ENCODE results near the gene PRKCB.
"Not testable (repeated sequence)": the region's sequence is repeated elsewhere in the genome, so short reads cannot be mapped to it uniquely, and the experiment has no call there.

PRKCB gene

GRCh38 chr16:24191876-24192402 is 356.2 kb downstream of the PRKCB start:
- no peak for DNase-seq

GRCh38 chr16:24195221-24195620 is 359.4 kb downstream of the PRKCB start:
- no peak for DNase-seq

- no peak for DNase-seq
Measured at GRCh38 chr16:24198807-24199533, 363.2 kb downstream of the PRKCB start.

GRCh38 chr16:24203675-24204074 is 367.9 kb downstream of the PRKCB start:
- no peak for DNase-seq

GRCh38 chr16:24204150-24204665 is 368.4 kb downstream of the PRKCB start:
- DNase-seq: no peak

- no peak for DNase-seq
Measured at GRCh38 chr16:24206926-24207325, 371.1 kb downstream of the PRKCB start.

GRCh38 chr16:24208710-24209109 is 372.9 kb downstream of the PRKCB start:
- DNase-seq: no peak

- no peak for DNase-seq
Measured at GRCh38 chr16:24214992-24215391, 379.2 kb downstream of the PRKCB start.

GRCh38 chr16:24216961-24217360 is 381.2 kb downstream of the PRKCB start:
- DNase-seq: no peak

GRCh38 chr16:24217461-24217860 is 381.7 kb downstream of the PRKCB start:
- no peak for DNase-seq

GRCh38 chr16:24218299-24218698 is 382.5 kb downstream of the PRKCB start:
- DNase-seq: no peak

- DNase-seq: no peak
Measured at GRCh38 chr16:24221219-24221618, 385.4 kb downstream of the PRKCB start.

- DNase-seq: no peak
Measured at GRCh38 chr16:24228514-24228913, 392.7 kb downstream of the PRKCB start.

- DNase-seq: no peak
Measured at GRCh38 chr16:24232936-24233335, 397.2 kb downstream of the PRKCB start.

- DNase-seq: no peak
Measured at GRCh38 chr16:24234737-24235136, 399.0 kb downstream of the PRKCB start.

- DNase-seq: no peak
Measured at GRCh38 chr16:24235806-24236205, 400.0 kb downstream of the PRKCB start.

- not testable (repeated sequence) for DNase-seq
Measured at GRCh38 chr16:24238846-24239245, 403.1 kb downstream of the PRKCB start.

- no peak for DNase-seq
Measured at GRCh38 chr16:24246911-24247607, 411.3 kb downstream of the PRKCB start.

GRCh38 chr16:24253192-24253591 is 417.4 kb downstream of the PRKCB start:
- DNase-seq: peak; percentile 50

- no peak for DNase-seq
Measured at GRCh38 chr16:24255456-24256371, 419.9 kb downstream of the PRKCB start, which contains the start of gene CACNG3. CACNG3 (plus strand) TSS chr16:24256335; CDS start chr16:24256755, 420 bp downstream.

GRCh38 chr16:24257958-24258357 is 422.2 kb downstream of the PRKCB start:
- no peak for DNase-seq

- no peak for DNase-seq
Measured at GRCh38 chr16:24258791-24259190, 423.0 kb downstream of the PRKCB start.

GRCh38 chr16:24262816-24263215 is 427.0 kb downstream of the PRKCB start:
- DNase-seq: no peak

All from NCI-H2227 treated with DMSO at 0.1 percent for 48 hours (cell line).